Endometrium (tissue), 2 donors: ENCODE results near the gene EP400.
"Not testable (repeated sequence)": the region's sequence is repeated elsewhere in the genome, so short reads cannot be mapped to it uniquely, and the experiment has no call there.

Source experiments
- FAIRE-seq: peaks from 2 replicates; lab custom pipeline; 2012; peaks lifted over from hg19 to GRCh38; lab: Jason Lieb, UNC
- donor health status: control.
- donor health status: control.

EP400 gene

DNA sequence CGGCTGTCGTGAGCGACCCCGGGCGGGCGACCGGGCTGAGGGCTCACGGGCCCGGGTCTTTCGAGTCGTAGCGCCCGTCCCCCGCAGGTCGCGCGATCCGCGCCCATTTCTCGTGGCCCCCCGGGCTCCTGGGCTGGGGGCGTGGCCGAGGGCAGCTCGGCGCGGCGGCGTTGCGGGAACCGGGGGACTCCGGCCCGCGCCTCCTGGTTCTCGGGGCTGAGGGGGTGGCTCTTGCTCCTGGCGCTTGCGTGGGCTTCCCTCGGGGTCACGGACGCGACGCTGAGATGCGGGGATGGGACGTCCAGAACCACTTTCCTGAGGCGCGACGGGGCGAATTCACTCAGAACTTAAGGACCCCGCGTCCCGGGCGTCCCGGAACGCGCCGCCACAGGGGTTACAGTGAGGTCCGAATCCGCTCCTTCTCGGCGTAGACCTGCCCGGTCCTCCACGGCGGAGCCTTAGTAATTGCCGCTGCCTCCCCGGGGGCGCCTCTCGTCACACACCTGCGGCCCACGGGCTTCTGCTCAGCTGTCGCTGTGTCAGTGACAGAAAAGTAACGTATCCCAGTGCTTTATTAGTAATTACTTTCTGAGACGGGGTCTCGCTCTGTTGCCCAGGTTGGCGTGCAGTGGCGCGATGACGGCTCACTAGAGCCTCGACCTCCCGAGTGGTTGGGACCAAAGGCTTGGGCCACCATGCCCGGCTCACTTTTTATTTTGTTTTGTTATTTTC, 606 bp downstream of the EP400 start:
- no peak for FAIRE-seq

DNA sequence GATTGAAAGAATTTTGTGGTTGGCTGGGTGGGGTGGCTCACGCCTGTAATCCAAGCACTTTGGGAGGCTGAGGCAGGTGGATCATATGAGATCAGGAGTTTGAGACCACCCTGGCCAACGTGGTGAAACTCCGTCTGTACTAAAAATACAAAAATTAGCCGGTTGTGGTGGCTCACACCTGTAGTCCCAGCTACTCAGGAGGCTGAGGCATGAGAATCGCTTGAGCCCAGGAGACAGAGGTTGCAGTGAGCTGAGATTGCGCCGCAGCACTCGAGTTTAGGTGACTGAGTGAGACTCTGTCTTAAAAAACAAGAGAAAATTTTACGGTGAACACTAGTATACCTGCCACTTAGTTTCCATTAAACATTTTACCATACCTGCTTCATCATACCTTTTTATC, 4.1 kb downstream of the EP400 start:
- not testable (repeated sequence) for FAIRE-seq

DNA sequence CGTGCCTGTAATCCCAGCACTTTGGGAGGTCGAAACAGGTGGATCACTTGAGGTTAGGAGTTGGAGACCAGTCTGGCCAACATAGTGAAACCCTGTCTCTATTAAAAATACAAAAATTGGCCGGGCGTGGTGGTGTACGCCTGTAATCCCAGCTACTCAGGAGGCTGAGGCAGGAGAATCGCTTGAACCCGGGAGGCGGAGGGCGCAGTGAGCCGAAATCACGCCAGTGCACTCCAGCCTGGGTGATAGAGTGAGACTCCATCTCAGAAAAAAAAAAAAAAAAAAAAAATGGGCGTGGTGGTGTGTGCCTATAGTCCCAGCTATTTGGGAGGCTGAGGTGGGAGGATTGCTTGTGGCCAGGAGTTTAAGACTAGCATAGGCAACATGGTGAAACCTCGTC, 4.7 kb downstream of the EP400 start:
- FAIRE-seq: not testable (repeated sequence)

GRCh38 chr12:131959116-131959515, 9.4 kb downstream of the EP400 start:
- FAIRE-seq: no peak

- FAIRE-seq: no peak
These were observed 10.2 kb downstream of the EP400 start for GRCh38 chr12:131959641-131960589.

DNA sequence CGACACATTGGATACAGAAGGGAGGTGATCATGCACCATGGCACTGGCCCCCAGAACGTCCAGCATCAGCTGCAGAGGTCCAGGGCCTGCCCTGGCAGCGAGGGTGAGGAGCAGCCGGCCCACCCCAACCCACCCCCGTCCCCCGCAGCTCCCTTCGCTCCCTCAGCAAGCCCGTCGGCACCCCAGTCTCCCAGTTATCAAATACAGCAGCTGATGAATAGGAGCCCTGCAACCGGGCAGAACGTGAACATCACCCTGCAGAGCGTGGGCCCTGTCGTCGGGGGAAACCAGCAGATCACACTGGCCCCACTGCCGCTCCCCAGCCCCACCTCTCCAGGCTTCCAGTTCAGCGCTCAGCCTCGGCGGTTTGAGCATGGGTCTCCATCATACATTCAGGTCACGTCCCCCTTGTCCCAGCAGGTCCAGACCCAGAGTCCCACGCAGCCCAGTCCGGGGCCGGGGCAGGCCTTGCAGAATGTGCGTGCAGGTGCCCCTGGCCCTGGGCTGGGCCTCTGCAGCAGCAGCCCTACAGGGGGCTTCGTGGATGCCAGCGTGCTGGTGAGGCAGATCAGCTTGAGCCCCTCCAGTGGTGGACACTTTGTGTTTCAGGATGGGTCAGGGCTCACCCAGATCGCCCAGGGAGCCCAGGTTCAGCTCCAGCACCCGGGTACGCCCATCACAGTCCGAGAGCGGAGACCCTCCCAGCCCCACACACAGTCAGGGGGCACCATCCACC, 11.0 kb downstream of the EP400 start:
- FAIRE-seq: not testable (repeated sequence)

GRCh38 chr12:131961328-131961727, 11.6 kb downstream of the EP400 start:
- not testable (repeated sequence) for FAIRE-seq

DNA sequence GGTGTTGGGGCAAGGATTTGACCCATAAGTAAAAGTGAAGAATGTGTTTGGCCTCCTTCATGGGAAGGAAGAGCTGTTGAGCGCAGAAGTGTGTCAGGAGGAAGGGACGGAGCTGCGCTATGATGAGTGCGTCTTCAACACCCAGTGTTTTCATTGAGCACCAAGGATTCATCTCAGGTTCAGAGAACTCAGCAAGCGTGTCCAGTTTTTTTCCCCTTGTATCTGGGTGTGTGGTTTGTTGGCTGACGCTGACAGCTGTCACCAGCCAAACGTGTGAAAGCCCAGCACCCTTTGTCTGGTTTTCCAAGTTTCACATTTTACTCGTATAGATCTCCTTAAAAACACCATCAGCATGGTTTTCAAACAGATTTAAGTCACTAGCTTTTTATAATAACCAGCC, 12.3 kb downstream of the EP400 start:
- FAIRE-seq: no peak

- no peak for FAIRE-seq
These were observed 13.6 kb downstream of the EP400 start for GRCh38 chr12:131963381-131963780.

DNA sequence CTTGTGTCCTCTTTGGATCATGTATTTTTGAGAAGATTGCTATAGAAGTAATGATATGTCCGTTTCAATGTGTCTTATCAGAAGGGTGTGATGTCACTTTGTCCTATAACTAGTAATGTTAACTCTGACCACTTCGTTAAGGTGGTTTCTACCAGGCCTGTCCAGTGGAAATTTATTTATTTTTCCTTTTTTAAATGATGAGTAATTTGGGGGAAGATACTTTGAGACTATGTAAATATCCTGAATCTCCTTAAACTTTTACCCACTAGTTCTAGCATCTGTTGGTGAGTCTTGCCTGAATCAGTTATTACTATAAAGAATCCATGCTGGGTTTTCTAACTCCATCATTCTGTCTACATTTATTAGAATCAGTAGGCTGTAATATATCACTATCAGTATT, 15.3 kb downstream of the EP400 start:
- FAIRE-seq: no peak

DNA sequence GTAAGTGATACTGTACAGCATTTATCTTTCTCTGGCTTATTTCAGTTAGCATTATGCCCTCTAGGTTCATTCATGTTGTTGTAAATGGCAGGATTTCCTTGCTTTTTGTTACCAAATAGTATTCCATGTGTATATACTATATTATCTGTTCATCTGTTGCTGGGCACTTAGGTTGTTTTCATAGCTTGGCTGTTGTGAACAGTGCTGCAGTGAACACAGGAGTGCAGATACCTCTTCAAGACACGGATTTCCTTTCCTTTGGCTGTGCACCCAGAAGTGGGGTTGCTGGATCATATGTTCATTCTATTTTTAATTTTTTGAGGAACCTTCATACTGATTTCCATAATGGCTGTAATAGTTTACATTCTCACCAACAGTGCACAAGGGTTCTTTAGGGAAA, 21.5 kb downstream of the EP400 start:
- FAIRE-seq: no peak

DNA sequence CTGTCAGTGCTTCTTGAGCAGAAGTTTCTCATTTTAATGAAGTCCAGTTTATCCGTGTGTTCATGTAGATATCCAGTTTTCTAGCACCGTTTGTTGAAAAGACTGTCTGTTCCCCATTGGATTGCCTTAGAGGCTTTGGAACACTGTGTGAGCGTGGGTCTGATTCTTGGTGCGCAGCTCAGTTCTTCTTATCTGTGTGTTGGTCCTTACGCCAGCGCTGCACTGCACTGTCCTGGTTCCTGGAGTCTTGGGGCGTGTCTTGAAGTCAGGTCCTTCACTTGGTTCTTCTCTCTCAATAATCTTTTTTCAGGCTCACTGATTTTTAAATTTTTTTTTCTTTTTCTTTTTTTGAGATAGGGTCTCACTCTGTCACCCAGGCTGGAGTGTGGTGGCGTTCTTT, 25.5 kb downstream of the EP400 start:
- FAIRE-seq: no peak

- FAIRE-seq: no peak
These were observed 29.9 kb downstream of the EP400 start for GRCh38 chr12:131979606-131980005.

DNA sequence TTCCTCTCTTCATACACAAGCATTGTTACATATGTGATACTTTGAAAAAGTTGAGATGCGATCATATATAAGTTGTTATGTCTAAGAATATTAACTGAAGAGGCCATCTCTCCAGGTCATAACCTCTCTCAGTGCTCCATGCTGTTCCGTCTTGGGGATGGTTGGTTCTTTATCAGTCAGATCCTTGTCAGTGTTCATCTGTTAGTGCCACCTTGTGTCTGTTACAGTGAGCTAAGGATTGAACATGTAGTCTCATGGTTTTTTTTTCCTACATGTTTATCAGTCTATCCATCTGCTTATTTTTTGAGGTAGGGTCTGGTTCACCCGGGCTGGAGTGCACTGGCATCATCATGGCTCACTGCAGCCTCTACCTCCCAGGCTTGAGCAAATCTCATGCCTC, 30.5 kb downstream of the EP400 start:
- FAIRE-seq: no peak

DNA sequence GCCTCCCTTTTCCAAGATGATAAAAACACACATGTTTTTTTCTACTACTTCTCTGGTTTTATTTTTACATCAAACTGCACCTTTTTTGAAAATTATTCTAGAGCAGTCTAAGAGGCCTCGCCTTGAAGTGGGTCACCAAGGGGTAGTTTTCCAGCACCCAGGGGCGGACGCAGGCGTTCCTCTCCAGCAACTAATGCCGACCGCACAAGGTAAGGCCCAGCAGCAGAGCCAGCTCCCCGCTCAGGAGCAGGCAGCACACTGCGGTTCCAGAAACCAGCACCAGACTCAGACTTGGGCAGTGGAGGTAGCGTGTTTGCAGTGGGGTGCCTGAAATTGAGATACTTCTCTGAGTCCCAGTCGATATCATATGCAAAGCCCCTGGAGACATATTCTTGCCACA, 31.6 kb downstream of the EP400 start:
- no peak for FAIRE-seq

GRCh38 chr12:131982041-131982440, 32.3 kb downstream of the EP400 start:
- FAIRE-seq: no peak

DNA sequence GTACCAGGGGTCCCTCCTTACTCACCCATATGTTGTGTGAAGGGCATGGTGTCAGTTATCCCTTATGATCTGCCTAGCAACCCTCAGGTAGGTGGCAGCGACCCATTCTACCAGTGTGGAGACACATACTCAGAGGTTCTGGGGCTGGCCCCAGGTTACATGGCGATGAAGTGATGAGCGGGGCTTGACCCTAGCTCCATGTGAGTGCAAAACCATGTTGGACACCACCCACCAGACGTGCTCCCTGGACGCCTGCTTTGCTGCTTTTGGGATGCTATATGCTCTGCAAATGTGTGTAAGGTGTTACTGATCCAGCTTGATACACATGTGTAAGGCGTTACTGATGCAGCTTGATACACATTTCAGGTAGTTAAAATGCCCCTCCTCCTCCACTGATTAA, 33.3 kb downstream of the EP400 start:
- no peak for FAIRE-seq

DNA sequence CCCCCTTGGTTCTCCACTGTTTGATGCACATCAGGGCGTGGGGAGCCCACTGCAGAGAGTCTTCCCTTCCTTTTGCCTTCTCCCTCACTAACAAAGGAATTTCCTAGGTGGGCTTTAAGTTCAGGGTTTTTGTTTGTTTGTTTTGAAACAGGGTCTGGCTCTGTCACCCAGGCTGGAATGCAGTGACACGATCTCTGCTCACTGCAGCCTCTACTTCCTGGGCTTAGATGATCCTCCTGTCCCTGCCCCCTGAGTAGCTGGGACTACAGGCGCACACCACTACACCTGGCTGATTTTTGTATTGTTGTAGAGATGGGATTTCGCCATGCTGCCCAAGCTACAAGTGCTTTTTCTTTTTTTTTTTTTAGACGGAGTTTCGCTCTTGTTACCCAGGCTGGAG, 33.8 kb downstream of the EP400 start:
- no peak for FAIRE-seq

DNA sequence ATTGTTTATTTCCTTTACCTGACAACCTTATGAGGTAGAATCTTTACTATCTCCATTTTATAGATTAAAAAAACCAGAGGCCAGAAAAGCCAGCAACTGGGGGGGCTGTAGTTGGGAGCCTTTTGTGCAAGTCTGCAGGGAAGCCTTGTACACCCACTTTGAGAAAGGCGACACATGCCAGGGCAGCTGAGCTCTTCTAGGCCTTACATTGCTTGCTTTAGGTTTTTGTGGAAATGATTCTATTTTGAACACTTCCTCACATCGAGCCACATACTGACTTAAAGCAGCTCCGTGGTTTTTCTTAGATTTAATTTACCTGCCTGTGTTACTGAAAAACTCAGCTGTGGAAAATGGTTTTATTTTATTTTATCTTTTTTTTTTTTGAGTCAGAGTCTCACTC, 34.6 kb downstream of the EP400 start:
- FAIRE-seq: no peak

- FAIRE-seq: not testable (repeated sequence)
These were observed 35.8 kb downstream of the EP400 start for GRCh38 chr12:131985510-131985875.

DNA sequence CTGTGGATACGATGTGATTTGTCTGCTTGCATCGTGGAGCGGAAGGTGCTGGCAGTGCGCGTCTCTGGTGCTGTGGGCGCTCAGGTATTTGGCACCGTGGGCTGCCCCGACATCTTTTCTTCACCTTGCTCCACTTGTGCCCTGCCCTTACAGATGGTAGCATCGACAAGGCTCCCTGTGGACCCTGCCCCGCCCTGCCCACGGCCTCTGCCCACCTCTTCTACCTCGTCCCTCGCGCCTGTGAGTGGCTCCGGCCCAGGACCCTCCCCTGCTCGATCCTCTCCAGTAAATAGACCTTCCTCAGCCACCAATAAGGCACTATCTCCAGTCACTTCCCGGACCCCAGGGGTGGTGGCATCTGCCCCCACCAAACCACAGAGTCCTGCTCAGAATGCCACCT, 36.6 kb downstream of the EP400 start:
- FAIRE-seq: no peak

DNA sequence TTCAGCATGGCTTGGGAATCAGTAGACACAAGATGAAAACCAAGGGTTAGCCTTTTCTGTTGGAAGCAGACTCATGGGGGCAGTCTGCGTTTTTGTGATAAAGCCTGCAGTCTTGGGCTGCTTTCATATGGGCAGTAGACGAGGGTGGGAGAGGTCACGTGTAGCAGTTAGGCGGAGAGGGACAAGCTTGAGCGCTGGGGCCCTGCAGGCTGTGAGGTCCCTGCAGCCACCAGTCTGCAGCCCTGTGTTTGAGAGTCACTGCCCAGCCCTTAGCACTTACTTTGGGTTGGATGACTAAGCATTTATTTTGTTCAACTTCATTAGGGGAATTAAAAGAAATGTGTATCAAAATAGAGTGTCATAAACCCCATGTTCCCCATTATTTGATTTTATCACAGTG, 37.2 kb downstream of the EP400 start:
- FAIRE-seq: no peak

DNA sequence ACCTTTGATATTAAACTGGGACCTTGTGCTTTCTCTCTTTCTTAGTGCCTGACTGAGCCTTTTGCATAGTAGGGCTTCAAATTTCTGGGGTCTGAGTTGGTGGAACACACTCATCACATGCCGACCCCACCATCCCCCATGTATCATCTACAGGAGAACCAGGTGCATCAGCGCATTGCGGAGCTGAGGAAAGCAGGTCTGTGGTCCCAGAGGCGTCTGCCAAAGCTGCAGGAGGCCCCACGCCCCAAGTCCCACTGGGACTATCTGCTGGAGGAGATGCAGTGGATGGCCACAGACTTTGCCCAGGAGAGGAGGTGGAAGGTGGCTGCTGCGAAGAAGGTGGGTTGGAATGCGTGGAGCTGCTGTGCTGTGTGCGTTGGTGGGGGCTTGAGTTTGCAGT, 37.8 kb downstream of the EP400 start:
- FAIRE-seq: no peak
